HEK293 (cell line): ENCODE measurements around the gene BIRC3.

Source experiments
- GLIS1 ChIP-seq: fragments of 450-650 bp; formaldehyde crosslinking; IDR thresholded peaks from 2 replicates; pipeline ENCODE4 v1.5.1; 2016; ENCODE audit warnings: missing biosample characterization, missing genetic modification characterization
- HOXD13 ChIP-seq: sonication (generic); formaldehyde crosslinking; IDR thresholded peaks from 2 replicates; pipeline ENCODE4 v1.8.0; 2022; ENCODE audit warnings: missing genetic modification reagents, borderline replicate concordance
- PBX3 ChIP-seq: sonication (generic); formaldehyde crosslinking; IDR thresholded peaks from 2 replicates; pipeline ENCODE4 v1.8.1; 2022; ENCODE audit warnings: mild to moderate bottlenecking, moderate library complexity, missing genetic modification reagents
- PRDM1 ChIP-seq: fragments of 450-650 bp; formaldehyde crosslinking; IDR thresholded peaks from 2 replicates; pipeline ENCODE4; 2016; ENCODE audit warnings: missing biosample characterization, missing genetic modification characterization
- SP2 ChIP-seq: fragments of 450-650 bp; formaldehyde crosslinking; IDR thresholded peaks from 2 replicates; pipeline ENCODE4 v1.5.1; 2016; ENCODE audit warnings: missing biosample characterization, missing genetic modification characterization
- SP3 ChIP-seq: fragments of 450-650 bp; formaldehyde crosslinking; IDR thresholded peaks from 2 replicates; pipeline ENCODE4 v1.5.1; 2016; ENCODE audit warnings: missing biosample characterization, missing genetic modification characterization
- TCF7L2 ChIP-seq: IDR thresholded peaks from 2 replicates; pipeline ENCODE4 v1.6.1; 2011; ENCODE audit warnings: low read depth, mild to moderate bottlenecking, inconsistent platforms, low read length, moderate library complexity, borderline replicate concordance
- TRIM28 ChIP-seq: IDR thresholded peaks from 2 replicates; pipeline ENCODE4 v1.6.1; 2011; ENCODE audit warnings: low read length, control low read depth, borderline replicate concordance
- ZBTB21 ChIP-seq: fragments of 450-650 bp; formaldehyde crosslinking; IDR thresholded peaks from 2 replicates; pipeline ENCODE4 v1.5.1; 2017; ENCODE audit warnings: missing biosample characterization, missing genetic modification characterization
- ZBTB7A ChIP-seq: fragments of 450-650 bp; formaldehyde crosslinking; IDR thresholded peaks from 2 replicates; pipeline ENCODE4 v1.5.1; 2016; ENCODE audit warnings: low read depth, missing biosample characterization, missing genetic modification characterization
- ZNF146 ChIP-seq: fragments of 450-650 bp; formaldehyde crosslinking; IDR thresholded peaks from 2 replicates; pipeline ENCODE4 v1.5.1; 2016; ENCODE audit warnings: missing biosample characterization, missing genetic modification characterization
- ZNF157 ChIP-seq: fragments of 450-650 bp; formaldehyde crosslinking; IDR thresholded peaks from 2 replicates; pipeline ENCODE4 v1.5.1; 2016; ENCODE audit warnings: missing biosample characterization, missing genetic modification characterization
- ZNF174 ChIP-seq: fragments of 450-650 bp; formaldehyde crosslinking; IDR thresholded peaks from 2 replicates; pipeline ENCODE4 v1.5.0; 2017; ENCODE audit warnings: missing biosample characterization, mild to moderate bottlenecking, missing genetic modification characterization
- ZNF175 ChIP-seq: fragments of 450-650 bp; formaldehyde crosslinking; IDR thresholded peaks from 2 replicates; pipeline ENCODE4 v1.5.1; 2016; ENCODE audit warnings: missing biosample characterization, missing genetic modification characterization
- ZNF184 ChIP-seq: fragments of 450-650 bp; IDR thresholded peaks from 2 replicates; pipeline ENCODE4 v1.5.1; 2018; ENCODE audit warnings: missing biosample characterization, mild to moderate bottlenecking, missing genetic modification characterization
- ZNF214 ChIP-seq: fragments of 450-650 bp; formaldehyde crosslinking; IDR thresholded peaks from 2 replicates; pipeline ENCODE4 v1.5.1; 2017; ENCODE audit warnings: missing biosample characterization, mild to moderate bottlenecking, missing genetic modification characterization, borderline replicate concordance
- ZNF341 ChIP-seq: fragments of 450-650 bp; formaldehyde crosslinking; IDR thresholded peaks from 2 replicates; pipeline ENCODE4; 2016; ENCODE audit warnings: low read depth, missing biosample characterization, missing genetic modification characterization
- ZNF354C ChIP-seq: fragments of 450-650 bp; formaldehyde crosslinking; IDR thresholded peaks from 2 replicates; pipeline ENCODE4 v1.5.1; 2016; ENCODE audit warnings: missing biosample characterization, missing genetic modification characterization, low read depth, borderline replicate concordance
- ZNF560 ChIP-seq: fragments of 450-650 bp; formaldehyde crosslinking; IDR thresholded peaks from 2 replicates; pipeline ENCODE4 v1.5.1; 2017; ENCODE audit warnings: missing biosample characterization, missing genetic modification characterization, borderline replicate concordance
- ZNF561 ChIP-seq: fragments of 450-650 bp; IDR thresholded peaks from 2 replicates; pipeline ENCODE4 v1.5.1; 2018; ENCODE audit warnings: missing biosample characterization, missing genetic modification characterization, borderline replicate concordance
- ZNF596 ChIP-seq: fragments of 450-650 bp; IDR thresholded peaks from 2 replicates; pipeline ENCODE4 v1.5.0; 2018; ENCODE audit warnings: missing biosample characterization, mild to moderate bottlenecking, missing genetic modification characterization, moderate library complexity
- ZNF610 ChIP-seq: fragments of 450-650 bp; formaldehyde crosslinking; IDR thresholded peaks from 2 replicates; pipeline ENCODE4 v1.5.1; 2016; ENCODE audit warnings: missing biosample characterization, missing genetic modification characterization, borderline replicate concordance
- ZNF664 ChIP-seq: fragments of 450-650 bp; formaldehyde crosslinking; IDR thresholded peaks from 2 replicates; pipeline ENCODE4 v1.5.1; 2016; ENCODE audit warnings: missing biosample characterization, missing genetic modification characterization
- ZNF670 ChIP-seq: fragments of 450-650 bp; formaldehyde crosslinking; IDR thresholded peaks from 2 replicates; pipeline ENCODE4 v1.5.1; 2016; ENCODE audit warnings: missing biosample characterization, missing genetic modification characterization, low read depth
- ZNF747 ChIP-seq: fragments of 450-650 bp; formaldehyde crosslinking; IDR thresholded peaks from 2 replicates; pipeline ENCODE4 v1.5.1; 2016; ENCODE audit warnings: missing biosample characterization, missing genetic modification characterization
- ZNF768 ChIP-seq: fragments of 450-650 bp; formaldehyde crosslinking; IDR thresholded peaks from 2 replicates; pipeline ENCODE4 v1.5.1; 2018; ENCODE audit warnings: missing biosample characterization, mild to moderate bottlenecking, missing genetic modification characterization
- ZSCAN16 ChIP-seq: fragments of 450-650 bp; formaldehyde crosslinking; IDR thresholded peaks from 2 replicates; pipeline ENCODE4 v1.5.1; 2016; ENCODE audit warnings: missing biosample characterization, missing genetic modification characterization
- TF ChIP-seq, protein P1 (sequence below): fragments of 450-650 bp; formaldehyde crosslinking; IDR thresholded peaks from 2 replicates; pipeline ENCODE4 v1.5.1; 2017; ENCODE audit warnings: missing biosample characterization, mild to moderate bottlenecking, missing genetic modification characterization, moderate library complexity
- TF ChIP-seq, protein P2 (sequence below): fragments of 450-650 bp; formaldehyde crosslinking; conservative IDR thresholded peaks from 2 replicates; pipeline ENCODE4 v1.5.1; 2016; ENCODE audit warnings: low read depth, missing biosample characterization, missing genetic modification characterization
- TF ChIP-seq, protein P3 (sequence below): fragments of 450-650 bp; formaldehyde crosslinking; IDR thresholded peaks from 2 replicates; pipeline ENCODE4 v1.5.1; 2017; ENCODE audit warnings: missing biosample characterization, missing genetic modification characterization
- TF ChIP-seq, protein P4 (sequence below): fragments of 450-650 bp; formaldehyde crosslinking; IDR thresholded peaks from 2 replicates; pipeline ENCODE4 v1.5.1; 2016; ENCODE audit warnings: missing biosample characterization, missing genetic modification characterization

Gene BIRC3

DNA sequence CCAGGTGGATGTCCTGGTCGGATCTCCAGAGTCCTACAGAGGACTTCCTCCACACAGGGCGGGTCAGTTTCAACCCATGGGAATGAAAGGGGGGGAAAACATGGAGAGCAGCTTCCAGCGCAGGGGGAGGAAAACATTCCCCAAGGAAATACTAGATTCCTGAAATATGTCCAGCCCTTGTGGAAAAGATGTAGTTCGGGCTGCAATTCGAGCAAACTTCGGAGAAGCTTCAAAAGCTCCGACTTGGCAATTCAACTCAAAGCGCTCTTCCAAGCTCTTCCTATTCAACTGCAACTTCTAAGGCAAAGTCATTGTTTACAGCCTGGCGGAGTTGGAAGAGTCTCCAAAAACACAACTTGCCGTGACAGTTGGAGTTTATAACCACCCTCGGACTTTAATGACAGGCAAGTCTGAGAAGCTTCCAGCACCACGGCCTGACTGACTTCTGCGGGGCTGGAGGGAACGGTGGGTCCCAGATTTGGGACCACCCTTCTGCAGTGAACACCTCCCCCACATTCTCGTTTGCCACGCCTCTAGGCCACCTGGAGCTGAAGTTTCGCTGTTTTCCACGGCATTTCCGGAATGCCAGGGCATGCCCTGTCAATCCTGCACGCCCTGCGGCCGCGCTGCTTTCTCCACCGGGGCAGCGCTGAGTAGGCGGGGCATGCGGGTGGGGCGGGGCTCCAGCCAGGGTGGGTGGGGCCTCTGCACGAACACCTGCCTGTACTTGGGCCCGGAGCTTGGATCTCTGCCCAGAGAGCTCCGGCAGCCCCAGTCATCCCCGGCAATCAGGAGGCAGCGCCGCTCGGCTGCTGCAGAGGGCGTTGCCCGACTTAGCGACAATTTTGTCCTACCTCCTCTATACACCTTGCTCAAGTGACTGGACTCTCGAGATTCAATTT is 49.0 kb upstream of the BIRC3 start (continued):
- TF ChIP-seq, protein P1, sequence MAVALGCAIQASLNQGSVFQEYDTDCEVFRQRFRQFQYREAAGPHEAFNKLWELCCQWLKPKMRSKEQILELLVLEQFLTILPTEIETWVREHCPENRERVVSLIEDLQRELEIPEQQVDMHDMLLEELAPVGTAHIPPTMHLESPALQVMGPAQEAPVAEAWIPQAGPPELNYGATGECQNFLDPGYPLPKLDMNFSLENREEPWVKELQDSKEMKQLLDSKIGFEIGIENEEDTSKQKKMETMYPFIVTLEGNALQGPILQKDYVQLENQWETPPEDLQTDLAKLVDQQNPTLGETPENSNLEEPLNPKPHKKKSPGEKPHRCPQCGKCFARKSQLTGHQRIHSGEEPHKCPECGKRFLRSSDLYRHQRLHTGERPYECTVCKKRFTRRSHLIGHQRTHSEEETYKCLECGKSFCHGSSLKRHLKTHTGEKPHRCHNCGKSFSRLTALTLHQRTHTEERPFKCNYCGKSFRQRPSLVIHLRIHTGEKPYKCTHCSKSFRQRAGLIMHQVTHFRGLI (tag by site-specific recombination): no peak
- TF ChIP-seq ZNF670 (no peak), ZNF214 (no peak), PBX3 (CRISPR knock-in tag) (no peak), ZBTB7A (no peak), ZNF184 (tag by site-specific recombination) (no peak), HOXD13 (no peak; the same call in 1 of the 2 replicates), ZNF146 (no peak), ZNF560 (tag by site-specific recombination) (no peak), SP2 (peak; percentile 66), TRIM28 (peak; percentile 51; the same call in 1 of the 2 replicates), ZNF596 (tag by site-specific recombination) (no peak), ZNF175 (tag by site-specific recombination) (no peak), ZNF354C (tag by site-specific recombination) (no peak), TCF7L2 (no peak), ZNF664 (no peak), ZSCAN16 (tag by site-specific recombination) (no peak), ZNF174 (tag by site-specific recombination) (no peak), PRDM1 (tag by site-specific recombination) (peak; percentile 23; the same call in 1 of the 2 replicates), ZNF768 (tag by site-specific recombination) (no peak), ZNF610 (tag by site-specific recombination) (peak; percentile 44; the same call in 1 of the 2 replicates), ZNF747 (tag by site-specific recombination) (no peak), ZNF157 (tag by site-specific recombination) (no peak), ZNF341 (tag by site-specific recombination) (peak; percentile 77), GLIS1 (tag by site-specific recombination) (peak; percentile 35), ZNF561 (no peak), SP3 (tag by site-specific recombination) (peak; percentile 60), ZBTB21 (tag by site-specific recombination) (no peak)
- TF ChIP-seq, protein P2, sequence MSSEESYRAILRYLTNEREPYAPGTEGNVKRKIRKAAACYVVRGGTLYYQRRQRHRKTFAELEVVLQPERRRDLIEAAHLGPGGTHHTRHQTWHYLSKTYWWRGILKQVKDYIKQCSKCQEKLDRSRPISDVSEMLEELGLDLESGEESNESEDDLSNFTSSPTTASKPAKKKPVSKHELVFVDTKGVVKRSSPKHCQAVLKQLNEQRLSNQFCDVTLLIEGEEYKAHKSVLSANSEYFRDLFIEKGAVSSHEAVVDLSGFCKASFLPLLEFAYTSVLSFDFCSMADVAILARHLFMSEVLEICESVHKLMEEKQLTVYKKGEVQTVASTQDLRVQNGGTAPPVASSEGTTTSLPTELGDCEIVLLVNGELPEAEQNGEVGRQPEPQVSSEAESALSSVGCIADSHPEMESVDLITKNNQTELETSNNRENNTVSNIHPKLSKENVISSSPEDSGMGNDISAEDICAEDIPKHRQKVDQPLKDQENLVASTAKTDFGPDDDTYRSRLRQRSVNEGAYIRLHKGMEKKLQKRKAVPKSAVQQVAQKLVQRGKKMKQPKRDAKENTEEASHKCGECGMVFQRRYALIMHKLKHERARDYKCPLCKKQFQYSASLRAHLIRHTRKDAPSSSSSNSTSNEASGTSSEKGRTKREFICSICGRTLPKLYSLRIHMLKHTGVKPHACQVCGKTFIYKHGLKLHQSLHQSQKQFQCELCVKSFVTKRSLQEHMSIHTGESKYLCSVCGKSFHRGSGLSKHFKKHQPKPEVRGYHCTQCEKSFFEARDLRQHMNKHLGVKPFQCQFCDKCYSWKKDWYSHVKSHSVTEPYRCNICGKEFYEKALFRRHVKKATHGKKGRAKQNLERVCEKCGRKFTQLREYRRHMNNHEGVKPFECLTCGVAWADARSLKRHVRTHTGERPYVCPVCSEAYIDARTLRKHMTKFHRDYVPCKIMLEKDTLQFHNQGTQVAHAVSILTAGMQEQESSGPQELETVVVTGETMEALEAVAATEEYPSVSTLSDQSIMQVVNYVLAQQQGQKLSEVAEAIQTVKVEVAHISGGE (tag by site-specific recombination): no peak
- TF ChIP-seq, protein P3, sequence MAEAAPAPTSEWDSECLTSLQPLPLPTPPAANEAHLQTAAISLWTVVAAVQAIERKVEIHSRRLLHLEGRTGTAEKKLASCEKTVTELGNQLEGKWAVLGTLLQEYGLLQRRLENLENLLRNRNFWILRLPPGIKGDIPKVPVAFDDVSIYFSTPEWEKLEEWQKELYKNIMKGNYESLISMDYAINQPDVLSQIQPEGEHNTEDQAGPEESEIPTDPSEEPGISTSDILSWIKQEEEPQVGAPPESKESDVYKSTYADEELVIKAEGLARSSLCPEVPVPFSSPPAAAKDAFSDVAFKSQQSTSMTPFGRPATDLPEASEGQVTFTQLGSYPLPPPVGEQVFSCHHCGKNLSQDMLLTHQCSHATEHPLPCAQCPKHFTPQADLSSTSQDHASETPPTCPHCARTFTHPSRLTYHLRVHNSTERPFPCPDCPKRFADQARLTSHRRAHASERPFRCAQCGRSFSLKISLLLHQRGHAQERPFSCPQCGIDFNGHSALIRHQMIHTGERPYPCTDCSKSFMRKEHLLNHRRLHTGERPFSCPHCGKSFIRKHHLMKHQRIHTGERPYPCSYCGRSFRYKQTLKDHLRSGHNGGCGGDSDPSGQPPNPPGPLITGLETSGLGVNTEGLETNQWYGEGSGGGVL (tag by site-specific recombination): no peak
- TF ChIP-seq, protein P4, sequence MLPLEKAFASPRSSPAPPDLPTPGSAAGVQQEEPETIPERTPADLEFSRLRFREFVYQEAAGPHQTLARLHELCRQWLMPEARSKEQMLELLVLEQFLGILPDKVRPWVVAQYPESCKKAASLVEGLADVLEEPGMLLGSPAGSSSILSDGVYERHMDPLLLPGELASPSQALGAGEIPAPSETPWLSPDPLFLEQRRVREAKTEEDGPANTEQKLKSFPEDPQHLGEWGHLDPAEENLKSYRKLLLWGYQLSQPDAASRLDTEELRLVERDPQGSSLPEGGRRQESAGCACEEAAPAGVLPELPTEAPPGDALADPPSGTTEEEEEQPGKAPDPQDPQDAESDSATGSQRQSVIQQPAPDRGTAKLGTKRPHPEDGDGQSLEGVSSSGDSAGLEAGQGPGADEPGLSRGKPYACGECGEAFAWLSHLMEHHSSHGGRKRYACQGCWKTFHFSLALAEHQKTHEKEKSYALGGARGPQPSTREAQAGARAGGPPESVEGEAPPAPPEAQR (tag by site-specific recombination): no peak
